CD14-positive monocyte (primary cell): Measurements from ENCODE around the gene R3HCC1L. TPM values are rescaled to one million over a fixed set of nuclear protein-coding genes. Genes with fewer than 3 reads are reported as not detected.
"Not testable (repeated sequence)": the region's sequence is repeated elsewhere in the genome, so short reads cannot be mapped to it uniquely, and the experiment has no call there.

Experiments
- DNase-seq, 3 donors: peaks; one replicate each; pipeline ENCODE4 v3.0.0-alpha.2; 2011 to 2022
- H2AFZ ChIP-seq: 2 replicates; pipeline ENCODE4 v1.6.0; 2012; ENCODE audit warnings: mild to moderate bottlenecking, low read depth, low read length, inconsistent platforms; ENCODE audit not compliant: insufficient read depth, poor library complexity, severe bottlenecking
- H3K27ac ChIP-seq, 2 donors: 1 replicate in 1 of 2; 2 replicates in 1 of 2; pipeline ENCODE4 v1.5.1; 2012 to 2013; ENCODE audit warnings: low read length in 2 of 2, control low read depth in 1 of 2, inconsistent platforms in 1 of 2, low read depth in 1 of 2, mild to moderate bottlenecking in 1 of 2
- H3K27me3 ChIP-seq, 2 donors: one replicate each; pipeline versions ENCODE4 v1.6.0 to v1.6.1; 2011 to 2013; ENCODE audit warnings: low read length in 2 of 2; ENCODE audit not compliant: control insufficient read depth in 2 of 2, insufficient read depth in 2 of 2
- H3K36me3 ChIP-seq, 2 donors: replicated peaks in 1 of 2; 1 replicate in 1 of 2; 2 replicates in 1 of 2; pipeline versions ENCODE4 v1.5.1 to v1.6.1; 2012 to 2013; ENCODE audit warnings: low read length in 2 of 2, control low read depth in 1 of 2, inconsistent platforms in 1 of 2, mild to moderate bottlenecking in 1 of 2; ENCODE audit not compliant: insufficient read depth in 2 of 2, control insufficient read depth in 1 of 2
- H3K4me1 ChIP-seq, 2 donors: 1 replicate in 1 of 2; 2 replicates in 1 of 2; pipeline versions ENCODE4 v1.5.1 to v1.6.1; 2012 to 2013; ENCODE audit warnings: low read length in 2 of 2, control low read depth in 1 of 2, inconsistent platforms in 1 of 2, mild to moderate bottlenecking in 1 of 2, moderate library complexity in 1 of 2; ENCODE audit not compliant: insufficient read depth in 2 of 2, control insufficient read depth in 1 of 2
- H3K4me2 ChIP-seq: replicated peaks from 2 replicates; pipeline ENCODE3; 2012; ENCODE audit warnings: low read length, moderate library complexity, mild to moderate bottlenecking; ENCODE audit not compliant: poor library complexity, severe bottlenecking; ENCODE audit errors: extremely low read depth
- H3K4me3 ChIP-seq, 3 experiments: fragments of 200-600 bp in 1 of 3; sonication (generic) in 1 of 3; replicated peaks in 1 of 3; 1 replicate in 2 of 3; 2 replicates in 1 of 3; pipeline ENCODE4 v1.5.1; 2011 to 2013; ENCODE audit warnings: low read length in 3 of 3, mild to moderate bottlenecking in 3 of 3, control low read depth in 2 of 3, low read depth in 2 of 3, inconsistent platforms in 1 of 3, moderate library complexity in 1 of 3
- H3K79me2 ChIP-seq: 2 replicates; pipeline ENCODE4 v1.6.0; 2012; ENCODE audit warnings: mild to moderate bottlenecking, control low read depth, inconsistent platforms, low read length, moderate library complexity; ENCODE audit not compliant: insufficient read depth
- H3K9ac ChIP-seq: 2 replicates; pipeline ENCODE4 v1.6.0; 2017; ENCODE audit warnings: low read length, mild to moderate bottlenecking; ENCODE audit not compliant: insufficient read depth, poor library complexity, severe bottlenecking
- H3K9me3 ChIP-seq, 2 donors: replicated peaks in 1 of 2; 1 replicate in 1 of 2; 2 replicates in 1 of 2; pipeline versions ENCODE4 v1.5.1 to v1.6.1; 2012 to 2013; ENCODE audit warnings: low read length in 2 of 2, control low read depth in 1 of 2; ENCODE audit not compliant: control insufficient read depth in 1 of 2, insufficient read depth in 1 of 2
- H4K20me1 ChIP-seq: 2 replicates; pipeline ENCODE4 v1.6.0; 2012; ENCODE audit warnings: mild to moderate bottlenecking, low read length, control low read depth, moderate library complexity; ENCODE audit not compliant: insufficient read depth
- H3K27ac Mint-ChIP-seq, 7 donors: one replicate each; pipeline ENCODE4 v1.8.0; 2020; ENCODE audit warnings: mild to moderate bottlenecking in 7 of 7, mixed read lengths in 7 of 7, moderate library complexity in 6 of 7, inconsistent platforms in 2 of 7
- H3K27me3 Mint-ChIP-seq, 3 donors: one replicate each; pipeline ENCODE4 v1.8.0; 2021 to 2022; ENCODE audit warnings: low read depth in 3 of 3, mild to moderate bottlenecking in 3 of 3, mixed read lengths in 3 of 3, moderate library complexity in 3 of 3, inconsistent platforms in 1 of 3
- H3K36me3 Mint-ChIP-seq, 2 donors: one replicate each; pipeline ENCODE4 v1.8.0; 2020; ENCODE audit warnings: mixed read lengths in 2 of 2, inconsistent platforms in 1 of 2, mild to moderate bottlenecking in 1 of 2
- H3K4me1 Mint-ChIP-seq: one replicate; pipeline ENCODE4 v1.8.0; 2020; ENCODE audit warnings: mild to moderate bottlenecking, mixed read lengths
- H3K4me3 Mint-ChIP-seq, 2 donors: one replicate each; pipeline ENCODE4 v1.8.0; 2020; ENCODE audit warnings: mild to moderate bottlenecking in 2 of 2, mixed read lengths in 2 of 2, moderate library complexity in 1 of 2
- H3K9me3 Mint-ChIP-seq, 7 donors: one replicate each; pipeline ENCODE4 v1.8.0; 2020 to 2022; ENCODE audit warnings: mixed read lengths in 7 of 7, mild to moderate bottlenecking in 6 of 7, moderate library complexity in 6 of 7, inconsistent platforms in 2 of 7
- WGBS: methylation state at CpG from one replicate; pipeline ENCODE4 v1.1.5; 2013; ENCODE audit warnings: missing lambda C conversion rate; ENCODE audit not compliant: insufficient coverage; 5-methylcytosine and 5-hydroxymethylcytosine counted together
- intact Hi-C, 2 donors: fragments of 100-400 bp; cut with micrococcal nuclease; formaldehyde crosslinking; loops; one replicate each; pipeline versions ENCODE4 v1.15.0 to v1.15.1; 2023
- polyA plus RNA-seq, 3 donors: library from polyadenylated mRNA; depleted of rRNA in 1 of 3; unstranded in 2 of 3; stranded (reverse) in 1 of 3; fragments of 300-500 nt in 2 of 3; fragments of >200 nt in 1 of 3; fragmentation: Illumina TruSeq in 2 of 3; gene quantifications; 1 replicate in 2 of 3; 2 replicates in 1 of 3; pipeline ENCODE4 v1.2.3, GENCODE V29; 2012 to 2021
- TF ChIP-seq, protein P1 (sequence below): fragments of 200-600 bp; IDR thresholded peaks from one replicate; pipeline ENCODE4 v1.8.0; 2022; ENCODE audit warnings: antibody characterized with exemption, mild to moderate bottlenecking

Gene R3HCC1L
- polyA plus RNA-seq, 3 donors = 2.6 to 13.8 (median 2.7) TPM

DNA sequence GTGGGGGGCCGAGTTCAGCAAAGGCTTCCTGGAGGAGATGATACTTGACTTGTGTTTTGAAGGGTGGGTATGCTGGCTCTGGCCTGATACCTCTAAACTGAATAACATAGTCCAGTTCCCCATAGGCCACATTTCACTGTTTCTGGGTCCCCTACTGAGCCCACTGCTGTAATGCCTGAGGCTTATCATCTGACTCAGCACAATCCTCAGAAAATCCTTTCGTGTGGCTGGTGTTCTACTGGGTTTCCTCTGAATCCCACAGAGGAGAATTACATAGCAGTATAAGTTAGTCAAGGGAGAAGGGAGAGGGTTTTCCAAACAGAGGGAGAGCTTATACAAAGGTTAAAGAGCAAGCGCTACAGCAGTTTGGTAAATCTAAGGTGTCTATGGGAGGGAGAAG is 2.8 kb upstream of the R3HCC1L start:
- Histone ChIP-seq H3K4me1 (peaks cover 22 to 28% of the 10 kb centered on the region in 2 donors), H3K27ac (no peak overlapping the region), H4K20me1 (peaks cover 14% of the 10 kb centered on the region), H3K9me3 (no peaks in the 10 kb centered on the region), H3K79me2 (peaks cover 22% of the 10 kb centered on the region), H3K36me3 (no peaks in the 10 kb centered on the region), H2AFZ (no peak overlapping the region), H3K4me2 (no peak overlapping the region), H3K9ac (no peak overlapping the region), H3K27me3 (peaks cover 12 to 14% of the 10 kb centered on the region in 2 donors), H3K4me3 (no peak overlapping the region)
- peaks cover 0 to 8% (median 4%) of the 10 kb centered on the region in 7 donors for H3K9me3 Mint-ChIP-seq
- intact Hi-C loops = no loop called here
- 100% methylated on average over 1 of the region's 3 CpGs for WGBS
- no peak overlapping the region for H3K4me3 Mint-ChIP-seq
- no peak for DNase-seq
- peaks cover 2 to 12% (median 8%) of the 10 kb centered on the region in 3 donors for H3K27me3 Mint-ChIP-seq
- TF ChIP-seq, protein P1, sequence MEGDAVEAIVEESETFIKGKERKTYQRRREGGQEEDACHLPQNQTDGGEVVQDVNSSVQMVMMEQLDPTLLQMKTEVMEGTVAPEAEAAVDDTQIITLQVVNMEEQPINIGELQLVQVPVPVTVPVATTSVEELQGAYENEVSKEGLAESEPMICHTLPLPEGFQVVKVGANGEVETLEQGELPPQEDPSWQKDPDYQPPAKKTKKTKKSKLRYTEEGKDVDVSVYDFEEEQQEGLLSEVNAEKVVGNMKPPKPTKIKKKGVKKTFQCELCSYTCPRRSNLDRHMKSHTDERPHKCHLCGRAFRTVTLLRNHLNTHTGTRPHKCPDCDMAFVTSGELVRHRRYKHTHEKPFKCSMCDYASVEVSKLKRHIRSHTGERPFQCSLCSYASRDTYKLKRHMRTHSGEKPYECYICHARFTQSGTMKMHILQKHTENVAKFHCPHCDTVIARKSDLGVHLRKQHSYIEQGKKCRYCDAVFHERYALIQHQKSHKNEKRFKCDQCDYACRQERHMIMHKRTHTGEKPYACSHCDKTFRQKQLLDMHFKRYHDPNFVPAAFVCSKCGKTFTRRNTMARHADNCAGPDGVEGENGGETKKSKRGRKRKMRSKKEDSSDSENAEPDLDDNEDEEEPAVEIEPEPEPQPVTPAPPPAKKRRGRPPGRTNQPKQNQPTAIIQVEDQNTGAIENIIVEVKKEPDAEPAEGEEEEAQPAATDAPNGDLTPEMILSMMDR = no peak
- H3K4me1 Mint-ChIP-seq = peaks cover 30% of the 10 kb centered on the region
- peak overlapping the region in 1 of 7 donors; percentile 9 for H3K27ac Mint-ChIP-seq
- H3K36me3 Mint-ChIP-seq = peaks cover 0 to under 1% of the 10 kb centered on the region in 2 donors

GRCh38 chr10:98133075-98133752 is 1.2 kb upstream of the R3HCC1L start:
- peak overlapping the region in 1 of 3 experiments; percentile 95 for H3K4me3 ChIP-seq
- Mint-ChIP-seq H3K4me1 (peaks cover 44% of the 10 kb centered on the region), H3K4me3 (peak overlapping the region in 1 of 2 donors; percentile 87), H3K27ac (peak overlapping the region in 6 of 7 donors; percentile 53 to 95 (median 82))
- intact Hi-C loops, H3K9me3 ChIP-seq, H3K9me3 Mint-ChIP-seq, H3K27me3 ChIP-seq, H3K36me3 ChIP-seq, H3K27ac ChIP-seq, H3K36me3 Mint-ChIP-seq, H3K27me3 Mint-ChIP-seq, H3K9ac ChIP-seq, DNase-seq: not testable (repeated sequence)
- H2AFZ ChIP-seq = peak overlapping the region; percentile 87
- peak overlapping the region; percentile 91 for H3K4me2 ChIP-seq
- H4K20me1 ChIP-seq = peaks cover 30% of the 10 kb centered on the region
- WGBS = 65% methylated on average over 4 of the region's 9 CpGs
- peaks cover 22 to 31% of the 10 kb centered on the region in 2 donors for H3K4me1 ChIP-seq
- H3K79me2 ChIP-seq = peaks cover 38% of the 10 kb centered on the region
